Gastroesophageal sphincter (tissue), 4 donors: ENCODE measurements around the gene NCOA3. TPM values are rescaled to one million over a fixed set of nuclear protein-coding genes. Genes with fewer than 3 reads are reported as not detected.

Experiments used
- ATAC-seq: fragments of 150-250 bp; one replicate; pipeline ENCODE4 v1.9.1; 2016; ENCODE audit warnings: mild to moderate bottlenecking, moderate library complexity
- H3K27ac ChIP-seq, 4 donors: fragments of 200-600 bp; sonication (generic) in 3 of 4; 1 replicate in 3 of 4; 2 replicates in 1 of 4; pipeline ENCODE4 v1.5.1; 2016 to 2019
- H3K27me3 ChIP-seq: fragments of 200-600 bp; sonication (generic); one replicate; pipeline ENCODE4 v1.5.1; 2019
- H3K36me3 ChIP-seq, 2 donors: fragments of 200-600 bp; sonication (generic); one replicate each; pipeline ENCODE4 v1.5.1; 2019; ENCODE audit warnings: control low read depth in 1 of 2
- H3K4me1 ChIP-seq, 3 donors: fragments of 200-600 bp; sonication (generic); 1 replicate in 2 of 3; 2 replicates in 1 of 3; pipeline ENCODE4 v1.5.1; 2016 to 2019; ENCODE audit warnings: control low read depth in 2 of 3
- H3K4me3 ChIP-seq, 2 donors: fragments of 200-600 bp; sonication (generic); one replicate each; pipeline ENCODE4 v1.5.1; 2019; ENCODE audit warnings: mild to moderate bottlenecking in 1 of 2, moderate library complexity in 1 of 2
- H3K9me3 ChIP-seq, 3 donors: fragments of 200-600 bp; sonication (generic); one replicate each; pipeline ENCODE4 v1.5.1; 2017 to 2019; ENCODE audit warnings: control low read depth in 2 of 3
- EP300 ChIP-seq: sonication (generic); formaldehyde crosslinking; IDR thresholded peaks from one replicate; pipeline ENCODE4 v1.6.1; 2017; ENCODE audit warnings: antibody characterized with exemption, mild to moderate bottlenecking
- POLR2A ChIP-seq, 2 donors: fragments of 450-650 bp; IDR thresholded peaks; one replicate each; pipeline ENCODE4 v1.6.1; 2017; ENCODE audit warnings: antibody characterized with exemption in 2 of 2, mild to moderate bottlenecking in 2 of 2, moderate library complexity in 1 of 2
- POLR2AphosphoS5 ChIP-seq: sonication (generic); formaldehyde crosslinking; IDR thresholded peaks from one replicate; pipeline ENCODE4 v1.6.1; 2017; ENCODE audit warnings: antibody characterized with exemption
- WGBS, 2 donors: methylation state at CpG; one replicate each; pipeline ENCODE4 v1.1.5; 2018; ENCODE audit warnings: low coverage in 1 of 2; 5-methylcytosine and 5-hydroxymethylcytosine counted together
- total RNA-seq, 4 donors: library from RNA; depleted of rRNA; stranded (reverse); fragments of >200 nt; gene quantifications; one replicate each; pipeline ENCODE4 v1.1.0, GENCODE V29; 2016
- TF ChIP-seq, protein P1 (sequence below), 4 experiments: fragments of 200-600 bp in 2 of 4; fragments of 450-650 bp in 2 of 4; sonication (generic) in 1 of 4; IDR thresholded peaks; one replicate each; pipeline ENCODE4 v1.5.1; 2017 to 2019; ENCODE audit warnings: antibody characterized with exemption in 4 of 4, mild to moderate bottlenecking in 2 of 4, moderate library complexity in 2 of 4

Gene NCOA3
- total RNA-seq, 4 donors from 2014 or later, result 28.8 to 44.5 (median 37.6) TPM

DNA sequence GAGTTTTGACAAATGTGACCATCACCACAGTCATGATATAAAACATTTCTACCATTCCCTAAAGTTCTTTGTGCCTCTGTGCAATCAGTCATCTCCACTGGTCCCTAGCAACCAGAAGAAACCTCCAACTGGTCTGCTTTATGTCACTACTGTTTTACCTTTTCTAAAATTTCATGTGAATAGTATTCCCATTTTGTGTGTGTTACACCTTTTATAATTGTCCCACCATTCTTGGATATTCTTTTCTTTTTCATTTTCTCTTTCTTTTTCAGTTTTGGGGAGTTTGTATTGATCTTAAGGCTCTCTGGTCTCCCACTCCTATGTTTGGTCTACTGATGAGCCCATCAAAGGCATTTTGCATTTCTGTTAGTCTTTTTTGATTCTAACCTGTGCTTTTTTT lies 95.4 kb downstream of the NCOA3 start:
- peaks cover 0 to 9% (median 0%) of the 10 kb centered on the region in 3 donors for H3K4me1 ChIP-seq
- no peaks in the 10 kb centered on the region for H3K27me3 ChIP-seq
- no peak overlapping the region for H3K4me3 ChIP-seq
- H3K36me3 ChIP-seq, result no peaks in the 10 kb centered on the region
- H3K9me3 ChIP-seq, result no peaks in the 10 kb centered on the region
- TF ChIP-seq POLR2A (IDR thresholded peaks at IDR 0.05) (no peak), EP300 (no peak), POLR2AphosphoS5 (no peak)
- TF ChIP-seq, protein P1, sequence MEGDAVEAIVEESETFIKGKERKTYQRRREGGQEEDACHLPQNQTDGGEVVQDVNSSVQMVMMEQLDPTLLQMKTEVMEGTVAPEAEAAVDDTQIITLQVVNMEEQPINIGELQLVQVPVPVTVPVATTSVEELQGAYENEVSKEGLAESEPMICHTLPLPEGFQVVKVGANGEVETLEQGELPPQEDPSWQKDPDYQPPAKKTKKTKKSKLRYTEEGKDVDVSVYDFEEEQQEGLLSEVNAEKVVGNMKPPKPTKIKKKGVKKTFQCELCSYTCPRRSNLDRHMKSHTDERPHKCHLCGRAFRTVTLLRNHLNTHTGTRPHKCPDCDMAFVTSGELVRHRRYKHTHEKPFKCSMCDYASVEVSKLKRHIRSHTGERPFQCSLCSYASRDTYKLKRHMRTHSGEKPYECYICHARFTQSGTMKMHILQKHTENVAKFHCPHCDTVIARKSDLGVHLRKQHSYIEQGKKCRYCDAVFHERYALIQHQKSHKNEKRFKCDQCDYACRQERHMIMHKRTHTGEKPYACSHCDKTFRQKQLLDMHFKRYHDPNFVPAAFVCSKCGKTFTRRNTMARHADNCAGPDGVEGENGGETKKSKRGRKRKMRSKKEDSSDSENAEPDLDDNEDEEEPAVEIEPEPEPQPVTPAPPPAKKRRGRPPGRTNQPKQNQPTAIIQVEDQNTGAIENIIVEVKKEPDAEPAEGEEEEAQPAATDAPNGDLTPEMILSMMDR (IDR thresholded peaks at IDR 0.05), result no peak
- H3K27ac ChIP-seq, result no peak overlapping the region
- ATAC-seq, result no peak

DNA sequence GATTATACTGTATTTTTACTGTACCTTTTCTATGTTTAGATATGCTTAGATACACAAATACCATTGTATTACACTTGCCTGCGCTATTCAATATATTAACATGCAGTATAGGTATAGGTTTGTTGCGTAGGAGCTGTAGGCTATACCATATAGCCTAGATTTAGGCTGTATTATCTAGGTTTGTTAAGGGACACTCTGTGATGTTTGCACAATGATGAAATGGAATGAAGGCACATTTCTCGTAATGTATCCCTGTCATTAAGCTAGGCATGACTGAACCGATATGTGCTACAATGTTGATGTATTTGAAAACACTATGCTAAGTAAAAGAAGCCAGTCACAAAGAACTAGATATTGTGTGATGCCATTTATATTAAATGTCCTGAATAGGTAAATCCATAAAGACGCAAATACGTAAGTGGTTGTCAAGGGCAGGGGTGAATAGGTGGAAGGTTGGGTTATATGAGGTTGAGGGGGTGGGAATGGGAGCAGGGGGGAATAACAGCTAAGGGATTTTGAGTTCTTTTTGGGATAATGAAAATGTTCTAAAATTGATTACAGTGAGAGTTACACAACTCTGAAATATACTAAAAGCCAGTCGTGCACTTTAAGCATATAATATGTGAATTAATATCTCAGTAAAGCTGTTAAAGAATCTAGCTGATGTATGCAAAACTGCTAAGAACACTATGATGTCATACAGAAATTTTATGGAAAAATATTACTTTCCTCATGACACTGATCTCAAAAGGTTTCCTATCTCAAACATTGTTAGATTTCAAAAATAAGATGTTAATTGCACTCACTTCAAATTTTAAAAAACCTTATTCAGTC lies 97.4 kb downstream of the NCOA3 start:
- 89 to 92% methylated on average over 7 of the region's 7 CpGs for WGBS, 2 donors

DNA sequence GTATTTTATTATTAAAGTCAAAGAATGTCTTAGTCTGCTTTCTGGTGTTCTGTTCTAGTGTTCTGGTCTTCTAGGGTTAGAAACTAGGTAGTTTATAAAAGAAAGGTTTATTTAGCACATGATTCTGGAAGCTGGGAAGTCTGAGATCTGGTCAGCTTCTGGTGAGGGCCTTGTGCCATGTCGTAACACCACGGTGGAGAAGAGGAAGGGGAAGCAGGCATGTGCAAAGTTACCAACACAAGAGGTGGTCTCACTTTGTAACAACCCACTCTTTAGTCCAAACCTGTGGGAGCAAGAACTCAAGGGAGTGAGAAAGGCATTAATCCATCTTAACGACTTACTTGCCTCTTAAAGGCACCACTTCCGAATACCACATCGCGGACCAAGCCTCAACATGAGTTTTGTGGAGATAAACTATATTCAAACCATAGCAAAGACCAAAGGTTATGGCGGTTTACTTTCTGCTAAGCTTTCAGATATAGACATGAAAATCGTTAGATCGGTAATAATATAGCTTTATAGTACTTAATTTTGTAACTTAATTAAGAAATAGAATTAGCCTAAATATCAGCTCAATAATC lies 99.4 kb downstream of the NCOA3 start:
- no peaks in the 10 kb centered on the region for H3K27me3 ChIP-seq

More for the DNA sequence above, 97.4 kb downstream of the NCOA3 start:
- no peak for ATAC-seq
- no peaks in the 10 kb centered on the region for H3K9me3 ChIP-seq
- peaks cover 0 to 19% (median 0%) of the 10 kb centered on the region in 3 donors for H3K4me1 ChIP-seq
- no peaks in the 10 kb centered on the region for H3K36me3 ChIP-seq
- TF ChIP-seq POLR2A (IDR thresholded peaks at IDR 0.05) (no peak), EP300 (no peak), POLR2AphosphoS5 (no peak)
- TF ChIP-seq, protein P1 (IDR thresholded peaks at IDR 0.05), result no peak
- H3K27ac ChIP-seq, result no peak overlapping the region
- no peaks in the 10 kb centered on the region for H3K27me3 ChIP-seq
- no peak overlapping the region for H3K4me3 ChIP-seq

DNA sequence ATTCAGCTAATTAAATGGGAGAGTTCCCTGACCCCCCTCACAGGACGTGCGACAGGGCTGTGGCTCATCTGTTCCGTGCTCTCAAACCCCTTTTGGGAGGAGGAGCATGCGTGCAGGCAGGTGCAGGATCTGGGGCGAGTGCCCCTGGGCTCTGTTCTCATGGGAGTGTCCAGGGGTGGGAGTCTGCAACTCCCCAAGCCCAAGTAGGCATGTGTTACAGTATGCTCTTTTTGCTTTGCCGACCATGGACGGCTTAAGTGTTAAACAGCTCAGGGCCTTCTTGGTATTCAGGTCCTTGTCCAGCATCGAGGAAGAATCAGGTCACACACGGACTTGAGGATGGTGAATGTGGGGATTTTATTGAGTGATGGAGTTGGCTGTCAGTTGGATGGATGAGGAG lies 101.6 kb downstream of the NCOA3 start:
- TF ChIP-seq, protein P1 (IDR thresholded peaks at IDR 0.05), result no peak
- no peak for TF ChIP-seq POLR2AphosphoS5
- TF ChIP-seq POLR2A (IDR thresholded peaks at IDR 0.05), result no peak
- TF ChIP-seq EP300, result no peak
- H3K4me3 ChIP-seq, result no peak overlapping the region
- 82 to 95% methylated on average over 3 to 5 of the region's 9 CpGs for WGBS, 2 donors
- no peaks in the 10 kb centered on the region for H3K27me3 ChIP-seq
- H3K27ac ChIP-seq, result no peak overlapping the region
- H3K4me1 ChIP-seq, result peaks cover 0 to 19% (median 0%) of the 10 kb centered on the region in 3 donors
- no peaks in the 10 kb centered on the region for H3K36me3 ChIP-seq
- no peak for ATAC-seq
- no peaks in the 10 kb centered on the region for H3K9me3 ChIP-seq

More for the DNA sequence above, 99.4 kb downstream of the NCOA3 start:
- Histone ChIP-seq H3K4me3 (no peak overlapping the region), H3K9me3 (no peaks in the 10 kb centered on the region), H3K36me3 (no peaks in the 10 kb centered on the region), H3K4me1 (peaks cover 0 to 19% (median 0%) of the 10 kb centered on the region in 3 donors), H3K27ac (no peak overlapping the region)
- ATAC-seq, result no peak
- TF ChIP-seq POLR2A (IDR thresholded peaks at IDR 0.05) (no peak), EP300 (no peak), POLR2AphosphoS5 (no peak)
- TF ChIP-seq, protein P1 (IDR thresholded peaks at IDR 0.05), result no peak
- 73 to 77% methylated on average over 7 to 8 of the region's 9 CpGs for WGBS, 2 donors
